Kidney capillary endothelial cell (primary cell): ENCODE data around the gene SNAI3.

Source experiments
- DNase-seq: peaks from one replicate; pipeline ENCODE4 v3.0.0-alpha.2; 2018; ENCODE audit warnings: low spot score

SNAI3 gene

GRCh38 chr16:88703486-88704309 is 17.4 kb upstream of the SNAI3 start:
- peak; percentile 67 for DNase-seq

- DNase-seq, result no peak
Measured at GRCh38 chr16:88702371-88703210, 16.3 kb upstream of the SNAI3 start.

GRCh38 chr16:88701581-88702370 is 15.5 kb upstream of the SNAI3 start:
- DNase-seq, result no peak

GRCh38 chr16:88700636-88701482 is 14.6 kb upstream of the SNAI3 start:
- DNase-seq, result peak; percentile 94

GRCh38 chr16:88700322-88700635 is 14.0 kb upstream of the SNAI3 start:
- DNase-seq, result no peak

- DNase-seq, result no peak
Measured at GRCh38 chr16:88699180-88699579, 12.9 kb upstream of the SNAI3 start.

GRCh38 chr16:88698646-88699045 is 12.3 kb upstream of the SNAI3 start:
- no peak for DNase-seq

GRCh38 chr16:88697831-88698615 is 11.7 kb upstream of the SNAI3 start:
- no peak for DNase-seq

GRCh38 chr16:88697116-88697830 is 11.0 kb upstream of the SNAI3 start:
- no peak for DNase-seq

- DNase-seq, result no peak
Measured at GRCh38 chr16:88696441-88696840, 10.1 kb upstream of the SNAI3 start.

GRCh38 chr16:88695753-88696152 is 9.4 kb upstream of the SNAI3 start:
- DNase-seq, result no peak

- DNase-seq, result no peak
Measured at GRCh38 chr16:88695218-88695617, 8.9 kb upstream of the SNAI3 start.

- no peak for DNase-seq
Measured at GRCh38 chr16:88694221-88695087, 8.1 kb upstream of the SNAI3 start.

- no peak for DNase-seq
Measured at GRCh38 chr16:88693420-88694177, 7.3 kb upstream of the SNAI3 start.

GRCh38 chr16:88692861-88693260 is 6.6 kb upstream of the SNAI3 start:
- no peak for DNase-seq

GRCh38 chr16:88691924-88692560 is 5.7 kb upstream of the SNAI3 start:
- no peak for DNase-seq

GRCh38 chr16:88691129-88691813 is 5.0 kb upstream of the SNAI3 start:
- DNase-seq, result no peak
